ENCODE results near the gene LENG1. TPM values are rescaled to one million over a fixed set of nuclear protein-coding genes. Genes with fewer than 3 reads are reported as not detected.

The LENG1 gene
- total RNA-seq, 1 experiment from 2014 or later, result 1.6 TPM

DNA sequence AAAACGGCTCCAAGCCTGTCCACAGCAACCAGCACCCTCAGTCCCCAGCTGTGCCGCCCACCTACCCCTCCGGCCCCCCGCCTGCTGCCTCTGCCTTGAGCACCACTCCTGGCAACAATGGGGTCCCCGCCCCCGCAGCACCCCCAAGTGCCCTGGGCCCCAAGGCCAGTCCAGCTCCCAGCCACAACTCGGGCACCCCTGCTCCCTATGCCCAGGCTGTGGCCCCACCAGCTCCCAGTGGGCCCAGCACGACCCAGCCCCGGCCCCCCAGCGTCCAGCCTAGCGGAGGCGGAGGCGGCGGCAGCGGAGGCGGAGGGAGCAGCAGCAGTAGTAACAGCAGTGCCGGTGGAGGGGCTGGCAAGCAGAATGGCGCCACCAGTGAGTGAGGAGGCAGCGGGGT, 11.4 kb downstream of the LENG1 start:
- Histone ChIP-seq H2AFZ (ENCODE audit: low read length) (no peak overlapping the region), H3K4me1 (ENCODE audit: low read length) (no peaks in the 10 kb centered on the region), H3K9me3 (ENCODE audit: low read length) (no peaks in the 10 kb centered on the region), H3K36me3 (ENCODE audit: insufficient read depth, low read length) (peaks cover 55% of the 10 kb centered on the region), H3K4me2 (ENCODE audit: low read depth, low read length, poor library complexity, severe bottlenecking) (no peak overlapping the region), H4K20me1 (ENCODE audit: insufficient read depth, low read depth, low read length) (peaks cover 50% of the 10 kb centered on the region), H3K27ac (ENCODE audit: low read length) (no peak overlapping the region), H3K27me3 (ENCODE audit: low read length) (no peaks in the 10 kb centered on the region), H3K9me2 (replicated peaks; ENCODE audit: insufficient read depth, low read length) (no peaks in the 10 kb centered on the region), H3K9ac (ENCODE audit: low read length) (no peak overlapping the region), H3K79me2 (ENCODE audit: low read length) (no peaks in the 10 kb centered on the region), H3K4me3 (ENCODE audit: low read length) (no peak overlapping the region)
- DNase-seq, result no peak

DNA sequence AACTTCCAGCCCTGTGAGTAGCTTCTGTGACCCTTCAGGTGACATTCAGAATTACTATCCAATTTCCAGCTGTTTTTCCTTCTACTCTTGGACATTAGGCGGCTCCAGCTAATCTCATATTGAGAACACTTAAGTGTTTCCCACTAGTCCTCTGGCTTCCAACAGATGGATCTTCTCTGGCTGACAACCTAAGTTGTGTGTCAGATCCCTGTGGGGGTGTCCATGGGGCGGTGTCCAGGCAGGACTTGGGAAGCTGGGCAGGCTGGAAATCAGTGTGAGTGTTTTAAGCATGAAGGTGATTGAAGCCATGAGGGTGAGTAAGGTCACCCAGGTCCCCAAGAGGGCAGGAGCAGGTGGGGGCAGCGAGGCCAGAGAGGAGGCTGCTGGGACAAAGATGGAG, 11.8 kb downstream of the LENG1 start:
- H3K27me3 ChIP-seq (ENCODE audit: low read length), result no peaks in the 10 kb centered on the region
- no peaks in the 10 kb centered on the region for H3K9me3 ChIP-seq (ENCODE audit: low read length)
- no peak for DNase-seq
- H3K4me1 ChIP-seq (ENCODE audit: low read length), result no peaks in the 10 kb centered on the region
- no peak overlapping the region for H3K4me3 ChIP-seq (ENCODE audit: low read length)
- H2AFZ ChIP-seq (ENCODE audit: low read length), result no peak overlapping the region
- H3K27ac ChIP-seq (ENCODE audit: low read length), result no peak overlapping the region
- H3K4me2 ChIP-seq (ENCODE audit: low read depth, low read length, poor library complexity, severe bottlenecking), result no peak overlapping the region
- peaks cover 55% of the 10 kb centered on the region for H4K20me1 ChIP-seq (ENCODE audit: insufficient read depth, low read depth, low read length)
- no peaks in the 10 kb centered on the region for H3K9me2 ChIP-seq (replicated peaks; ENCODE audit: insufficient read depth, low read length)
- H3K79me2 ChIP-seq (ENCODE audit: low read length), result peaks cover 3% of the 10 kb centered on the region; the same call in 1 of the 2 replicates
- H3K36me3 ChIP-seq (ENCODE audit: insufficient read depth, low read length), result peaks cover 54% of the 10 kb centered on the region
- H3K9ac ChIP-seq (ENCODE audit: low read length), result no peak overlapping the region

DNA sequence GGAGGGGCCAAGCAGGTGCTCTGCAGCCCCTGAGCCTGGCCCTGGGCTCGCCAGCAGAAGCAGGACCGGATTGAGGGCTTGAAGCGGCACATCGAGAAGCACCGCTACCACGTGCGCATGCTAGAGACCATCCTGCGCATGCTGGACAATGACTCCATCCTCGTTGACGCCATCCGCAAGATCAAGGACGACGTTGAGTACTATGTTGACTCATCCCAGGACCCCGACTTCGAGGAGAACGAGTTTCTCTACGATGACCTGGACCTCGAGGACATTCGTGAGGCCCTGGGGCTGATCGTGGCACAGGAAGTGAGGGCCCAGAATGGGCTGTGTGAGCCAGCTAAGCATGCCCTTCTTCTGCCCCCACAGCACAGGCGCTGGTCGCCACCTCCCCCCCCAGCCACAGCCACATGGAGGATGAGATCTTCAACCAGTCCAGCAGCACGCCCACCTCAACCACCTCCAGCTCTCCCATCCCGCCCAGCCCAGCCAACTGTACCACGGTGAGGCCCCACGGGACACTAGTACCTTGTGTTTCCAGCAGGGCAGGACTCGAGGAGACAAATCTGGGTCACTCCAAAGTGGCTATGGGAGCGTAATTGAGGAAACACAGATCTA, 13.9 kb downstream of the LENG1 start:
- Histone ChIP-seq H3K9me2 (replicated peaks; ENCODE audit: insufficient read depth, low read length) (no peaks in the 10 kb centered on the region), H3K9ac (ENCODE audit: low read length) (no peak overlapping the region), H3K79me2 (ENCODE audit: low read length) (peaks cover 23% of the 10 kb centered on the region), H4K20me1 (ENCODE audit: insufficient read depth, low read depth, low read length) (peaks cover 66% of the 10 kb centered on the region), H3K27me3 (ENCODE audit: low read length) (no peaks in the 10 kb centered on the region), H3K36me3 (ENCODE audit: insufficient read depth, low read length) (peaks cover 53% of the 10 kb centered on the region; the same call in 1 of the 2 replicates), H3K4me3 (ENCODE audit: low read length) (no peak overlapping the region), H2AFZ (ENCODE audit: low read length) (no peak overlapping the region), H3K4me2 (ENCODE audit: low read depth, low read length, poor library complexity, severe bottlenecking) (no peak overlapping the region), H3K9me3 (ENCODE audit: low read length) (no peaks in the 10 kb centered on the region), H3K4me1 (ENCODE audit: low read length) (no peaks in the 10 kb centered on the region), H3K27ac (ENCODE audit: low read length) (no peak overlapping the region)
- no peak for DNase-seq

DNA sequence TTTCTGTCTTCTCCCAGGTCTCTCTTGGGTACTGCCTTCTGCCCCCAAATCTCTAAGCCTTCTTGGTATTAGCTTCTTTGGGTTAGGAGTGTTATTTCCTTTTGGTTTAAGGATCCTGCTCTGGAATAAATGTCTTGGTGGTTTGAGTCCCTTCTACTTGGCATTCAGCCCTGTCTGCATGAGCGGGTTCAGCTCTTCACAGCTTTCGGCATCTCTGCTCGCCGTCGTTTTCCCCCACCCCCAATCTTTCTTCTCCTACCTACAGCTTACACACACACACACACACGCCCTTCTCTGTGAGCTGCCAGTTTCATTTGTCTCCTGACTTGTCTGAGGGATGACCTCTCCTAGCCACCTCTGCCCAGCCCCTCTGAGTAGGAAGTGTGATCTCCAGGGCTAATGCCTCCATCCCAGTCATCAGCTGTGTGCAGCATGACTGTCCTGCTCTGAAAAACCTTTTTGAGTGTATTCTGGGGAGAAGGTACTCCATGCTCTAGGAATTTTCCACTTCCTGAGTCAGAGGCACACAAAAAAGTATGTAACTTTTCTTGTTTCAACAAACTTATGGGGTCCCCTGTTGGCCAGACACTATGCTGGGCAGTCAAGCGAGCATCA, 17.2 kb downstream of the LENG1 start:
- peaks cover 15% of the 10 kb centered on the region for H3K4me1 ChIP-seq (ENCODE audit: low read length)
- H3K9ac ChIP-seq (ENCODE audit: low read length), result no peak overlapping the region
- H2AFZ ChIP-seq (ENCODE audit: low read length), result no peak overlapping the region
- H3K36me3 ChIP-seq (ENCODE audit: insufficient read depth, low read length), result peaks cover 47% of the 10 kb centered on the region; the same call in 1 of the 2 replicates
- H3K27ac ChIP-seq (ENCODE audit: low read length), result no peak overlapping the region
- H4K20me1 ChIP-seq (ENCODE audit: insufficient read depth, low read depth, low read length), result peaks cover 77% of the 10 kb centered on the region
- no peaks in the 10 kb centered on the region for H3K9me2 ChIP-seq (replicated peaks; ENCODE audit: insufficient read depth, low read length)
- H3K4me3 ChIP-seq (ENCODE audit: low read length), result no peak overlapping the region
- no peak for DNase-seq
- no peaks in the 10 kb centered on the region for H3K27me3 ChIP-seq (ENCODE audit: low read length)
- H3K4me2 ChIP-seq (ENCODE audit: low read depth, low read length, poor library complexity, severe bottlenecking), result no peak overlapping the region
- H3K79me2 ChIP-seq (ENCODE audit: low read length), result peaks cover 54% of the 10 kb centered on the region
- no peaks in the 10 kb centered on the region for H3K9me3 ChIP-seq (ENCODE audit: low read length)

DNA sequence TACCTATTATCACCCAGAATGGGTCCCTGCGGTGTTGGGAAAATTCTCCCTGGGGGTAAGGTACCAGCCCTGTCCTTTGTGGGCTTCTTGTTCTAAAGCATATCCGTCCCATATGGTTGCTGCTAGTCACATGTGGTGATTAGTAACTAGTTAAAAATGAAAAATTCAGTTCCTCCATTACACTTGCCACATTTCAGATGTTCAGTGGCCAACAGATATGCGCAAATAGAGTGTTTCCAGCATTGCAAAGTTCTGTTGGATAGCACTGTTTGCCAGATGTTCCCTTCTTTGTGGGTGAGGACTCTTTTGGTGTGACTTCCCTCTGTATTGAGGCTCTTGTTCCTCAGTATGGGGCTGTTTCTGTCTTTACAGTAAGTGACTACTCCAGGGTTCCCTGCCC, 18.2 kb downstream of the LENG1 start:
- no peaks in the 10 kb centered on the region for H3K9me2 ChIP-seq (replicated peaks; ENCODE audit: insufficient read depth, low read length)
- peaks cover 39% of the 10 kb centered on the region; the same call in 1 of the 2 replicates for H3K36me3 ChIP-seq (ENCODE audit: insufficient read depth, low read length)
- H3K27ac ChIP-seq (ENCODE audit: low read length), result no peak overlapping the region
- H2AFZ ChIP-seq (ENCODE audit: low read length), result no peak overlapping the region
- peaks cover 68% of the 10 kb centered on the region for H4K20me1 ChIP-seq (ENCODE audit: insufficient read depth, low read depth, low read length)
- no peaks in the 10 kb centered on the region for H3K9me3 ChIP-seq (ENCODE audit: low read length)
- DNase-seq, result no peak
- H3K4me1 ChIP-seq (ENCODE audit: low read length), result peaks cover 19% of the 10 kb centered on the region
- no peak overlapping the region for H3K9ac ChIP-seq (ENCODE audit: low read length)
- no peak overlapping the region for H3K4me2 ChIP-seq (ENCODE audit: low read depth, low read length, poor library complexity, severe bottlenecking)
- H3K79me2 ChIP-seq (ENCODE audit: low read length), result peaks cover 54% of the 10 kb centered on the region
- no peak overlapping the region for H3K4me3 ChIP-seq (ENCODE audit: low read length)
- no peaks in the 10 kb centered on the region for H3K27me3 ChIP-seq (ENCODE audit: low read length)

DNA sequence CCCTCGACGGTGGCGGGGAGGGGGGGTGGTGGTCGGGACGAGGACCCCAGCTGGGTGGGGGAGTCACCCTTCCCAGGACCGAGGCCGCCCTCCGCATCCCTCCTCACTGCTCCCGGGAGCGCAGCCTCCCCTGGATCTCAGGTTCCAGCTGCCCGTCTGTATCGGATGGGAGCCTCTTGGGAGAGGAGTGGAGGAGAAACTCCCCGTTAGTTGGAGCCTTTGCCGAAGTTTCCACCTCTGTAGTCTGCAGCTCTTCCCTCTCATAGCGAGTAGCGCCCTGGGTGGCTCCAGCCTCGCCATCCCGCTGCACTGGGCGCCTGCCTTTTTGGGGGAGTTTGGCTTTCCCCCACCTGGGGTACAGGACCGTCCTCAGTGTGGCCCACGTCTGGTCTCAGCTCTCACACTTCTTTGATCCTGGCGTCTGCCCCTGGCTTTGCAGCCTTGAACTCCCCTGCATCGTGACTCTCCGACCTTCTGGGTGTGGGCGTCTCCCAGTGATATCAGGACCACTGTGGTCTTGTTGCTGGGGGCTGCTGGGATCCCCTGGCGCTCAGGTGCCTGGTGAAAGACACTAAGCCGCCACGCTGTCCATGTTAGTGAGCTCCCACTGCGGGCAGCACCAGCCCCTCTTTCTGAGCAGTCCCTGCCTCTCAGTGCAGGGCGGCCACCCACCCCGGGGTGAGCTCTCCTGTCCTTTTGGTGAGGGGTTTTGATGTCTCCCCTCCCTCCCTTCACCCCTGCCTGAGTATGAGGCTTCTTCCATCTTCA, 20.8 kb downstream of the LENG1 start:
- Histone ChIP-seq H3K27ac (ENCODE audit: low read length) (peak overlapping the region; percentile 72; the same call in 1 of the 2 replicates), H3K4me3 (ENCODE audit: low read length) (peak overlapping the region; percentile 82), H3K9me2 (replicated peaks; ENCODE audit: insufficient read depth, low read length) (no peaks in the 10 kb centered on the region), H3K9ac (ENCODE audit: low read length) (peak overlapping the region; percentile 96), H4K20me1 (ENCODE audit: insufficient read depth, low read depth, low read length) (peaks cover 58% of the 10 kb centered on the region), H3K79me2 (ENCODE audit: low read length) (peaks cover 54% of the 10 kb centered on the region), H3K4me2 (ENCODE audit: low read depth, low read length, poor library complexity, severe bottlenecking) (peak overlapping the region; percentile 81), H3K9me3 (ENCODE audit: low read length) (no peaks in the 10 kb centered on the region), H2AFZ (ENCODE audit: low read length) (no peak overlapping the region), H3K36me3 (ENCODE audit: insufficient read depth, low read length) (peaks cover 25% of the 10 kb centered on the region; the same call in 1 of the 2 replicates), H3K27me3 (ENCODE audit: low read length) (no peaks in the 10 kb centered on the region), H3K4me1 (ENCODE audit: low read length) (peaks cover 28% of the 10 kb centered on the region)
- peak; percentile 56 for DNase-seq

DNA sequence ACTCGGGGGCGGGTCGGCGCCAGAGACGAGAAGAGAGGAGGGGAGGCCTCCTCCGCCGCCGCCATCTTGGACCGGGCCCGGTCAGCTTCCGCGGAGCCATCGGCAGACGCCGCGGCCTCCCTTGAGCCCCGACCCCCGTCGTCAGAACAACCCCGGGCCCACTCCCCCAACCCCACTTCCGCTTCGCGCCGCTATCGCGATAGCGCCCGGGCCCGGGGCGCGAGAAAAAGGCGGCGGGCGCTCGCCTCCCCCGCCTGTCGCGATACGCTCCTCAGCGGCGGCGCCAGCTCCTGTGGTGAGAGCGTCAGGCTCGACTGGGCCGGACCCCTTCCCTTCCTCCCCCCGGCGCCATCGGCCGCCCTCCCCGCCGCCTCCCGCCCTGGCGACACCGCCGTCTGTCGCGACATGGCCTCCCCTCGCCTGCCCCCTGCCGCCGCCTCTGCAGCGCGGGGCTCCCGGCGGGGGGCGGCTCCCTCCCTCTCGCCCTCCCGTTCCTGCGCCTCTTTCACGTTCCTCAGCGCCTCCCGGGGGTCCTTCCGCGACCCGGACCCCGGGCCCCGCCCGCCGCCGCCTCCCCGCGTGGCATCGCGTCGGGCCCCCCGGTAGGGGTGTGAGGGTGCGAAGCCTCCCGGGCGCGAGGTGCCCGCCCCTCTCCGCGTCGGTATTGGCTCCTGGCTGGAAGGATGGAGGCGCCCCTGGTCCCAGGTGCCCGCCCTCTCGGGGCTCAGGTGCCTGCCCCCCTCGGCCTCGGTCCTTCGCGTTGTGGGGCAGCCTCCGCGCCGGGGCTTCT, 21.6 kb downstream of the LENG1 start, which contains the start of gene CNOT3:
Gene CNOT3 (plus strand): TSS at position 64 of the 790 bp plus-strand sequence. CDS start 5,217 bp downstream, outside the sequence.
- Histone ChIP-seq H3K4me2 (ENCODE audit: low read depth, low read length, poor library complexity, severe bottlenecking) (peak within 1 kb of the TSS; percentile 92), H3K9me3 (ENCODE audit: low read length) (no peaks in the 10 kb centered on the region), H4K20me1 (ENCODE audit: insufficient read depth, low read depth, low read length) (peaks cover 51% of the 10 kb centered on the region), H3K36me3 (ENCODE audit: insufficient read depth, low read length) (peaks cover 20% of the 10 kb centered on the region; the same call in 1 of the 2 replicates), H2AFZ (ENCODE audit: low read length) (peak within 1 kb of the TSS; percentile 63; the same call in 1 of the 2 replicates), H3K79me2 (ENCODE audit: low read length) (peaks cover 53% of the 10 kb centered on the region), H3K9ac (ENCODE audit: low read length) (peak within 1 kb of the TSS; percentile 96), H3K4me3 (ENCODE audit: low read length) (peak within 1 kb of the TSS; percentile 82), H3K9me2 (replicated peaks; ENCODE audit: insufficient read depth, low read length) (no peaks in the 10 kb centered on the region), H3K4me1 (ENCODE audit: low read length) (peaks cover 28% of the 10 kb centered on the region), H3K27ac (ENCODE audit: low read length) (peak within 1 kb of the TSS; percentile 72), H3K27me3 (ENCODE audit: low read length) (no peaks in the 10 kb centered on the region)
- DNase-seq, result peak; percentile 85
